HUES64 (cell line): ENCODE results near the gene CFAP97.

Experiments
- H3K27ac ChIP-seq: 2 replicates; pipeline ENCODE4 v1.7.0; 2013; ENCODE audit warnings: low read depth, low read length, inconsistent platforms
- H3K27me3 ChIP-seq: 2 replicates; pipeline ENCODE4 v1.6.1; 2013; ENCODE audit warnings: mild to moderate bottlenecking, low read length; ENCODE audit not compliant: insufficient read depth
- H3K36me3 ChIP-seq: 2 replicates; pipeline ENCODE4 v1.6.1; 2013; ENCODE audit warnings: mild to moderate bottlenecking, low read length; ENCODE audit not compliant: insufficient read depth
- H3K4me1 ChIP-seq: 2 replicates; pipeline ENCODE4 v1.6.1; 2013; ENCODE audit warnings: mild to moderate bottlenecking, low read length, moderate library complexity; ENCODE audit not compliant: insufficient read depth
- H3K4me3 ChIP-seq: 2 replicates; pipeline ENCODE4 v1.5.1; 2013; ENCODE audit warnings: mild to moderate bottlenecking, low read length, moderate library complexity
- H3K9ac ChIP-seq: 2 replicates; pipeline ENCODE4 v1.6.1; 2013; ENCODE audit warnings: mild to moderate bottlenecking, low read depth, low read length
- H3K9me3 ChIP-seq: 2 replicates; pipeline ENCODE4 v1.6.1; 2013; ENCODE audit warnings: low read depth, low read length; ENCODE audit not compliant: insufficient read depth
- WGBS: fragments of 150-250, 120-280 bp; methylation state at CpG from one replicate; pipeline ENCODE4 v1.1.7; 2013; ENCODE audit warnings: missing lambda C conversion rate; 5-methylcytosine and 5-hydroxymethylcytosine counted together

CFAP97 gene

DNA sequence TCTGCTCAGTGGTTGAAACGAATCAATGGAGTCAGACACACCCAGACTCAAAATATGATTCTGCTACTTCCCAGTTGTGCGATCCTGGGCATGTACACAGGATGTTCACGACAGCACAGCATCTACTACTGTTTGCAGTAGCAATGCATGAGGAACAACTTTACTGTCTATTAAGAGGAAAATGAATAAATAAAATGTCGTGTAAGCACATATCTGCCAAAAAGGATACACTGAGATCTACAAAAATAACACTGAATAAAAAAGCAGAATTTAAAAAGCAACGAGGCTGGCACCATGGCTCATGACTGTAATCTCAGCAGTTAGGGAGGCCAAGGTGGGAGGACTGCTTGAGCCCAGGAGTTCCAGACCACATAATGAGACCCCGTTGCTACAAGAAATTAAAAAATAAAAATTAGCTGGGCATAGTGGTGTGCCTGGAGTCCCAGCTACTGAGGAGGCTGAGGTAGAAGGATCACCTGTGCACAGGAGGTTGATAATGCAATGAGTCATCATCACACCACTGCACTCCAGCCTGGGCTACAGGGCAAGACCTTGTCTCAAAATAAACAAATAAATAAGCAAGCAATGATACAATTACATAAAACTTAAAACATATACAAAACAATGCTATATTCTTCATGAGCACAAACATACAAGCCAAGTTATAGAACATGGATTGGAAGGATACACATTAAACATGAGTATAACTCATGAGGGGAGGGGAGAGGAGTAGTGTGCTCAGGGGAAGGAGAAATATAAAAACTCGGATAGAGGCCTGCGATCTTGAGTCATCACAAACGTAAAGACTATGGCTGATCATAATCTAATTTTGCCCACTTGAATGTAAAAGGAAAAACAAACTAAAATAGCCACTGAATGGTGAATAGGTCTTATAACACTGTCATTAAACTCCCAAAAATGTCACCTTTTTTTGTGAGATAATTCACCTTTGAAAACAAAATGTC lies 8.6 kb downstream of the CFAP97 start:
- Histone ChIP-seq H3K9me3 (no peaks in the 10 kb centered on the region), H3K27me3 (no peaks in the 10 kb centered on the region), H3K27ac (no peak overlapping the region), H3K4me1 (no peaks in the 10 kb centered on the region), H3K9ac (no peak overlapping the region), H3K36me3 (peaks cover 11% of the 10 kb centered on the region), H3K4me3 (no peak overlapping the region)
- WGBS: 96% methylated on average over 8 of the region's 9 CpGs

- no peaks in the 10 kb centered on the region for H3K4me1 ChIP-seq
- no peak overlapping the region for H3K4me3 ChIP-seq
- no peaks in the 10 kb centered on the region for H3K27me3 ChIP-seq
- WGBS: no CpG with 5 or more reads among the region's 1 CpG
- no peak overlapping the region for H3K27ac ChIP-seq
- peaks cover 31% of the 10 kb centered on the region for H3K36me3 ChIP-seq
- no peaks in the 10 kb centered on the region for H3K9me3 ChIP-seq
- H3K9ac ChIP-seq: no peak overlapping the region
Measured at GRCh38 chr4:185192059-185192458, 11.7 kb downstream of the CFAP97 start.

- H3K4me1 ChIP-seq: no peaks in the 10 kb centered on the region
- no peaks in the 10 kb centered on the region for H3K9me3 ChIP-seq
- no peak overlapping the region for H3K9ac ChIP-seq
- H3K27ac ChIP-seq: no peak overlapping the region
- H3K4me3 ChIP-seq: no peak overlapping the region
- no peaks in the 10 kb centered on the region for H3K27me3 ChIP-seq
- peaks cover 36% of the 10 kb centered on the region for H3K36me3 ChIP-seq
- WGBS: 92% methylated on average over 6 of the region's 6 CpGs
Measured at GRCh38 chr4:185190306-185190856, 13.4 kb downstream of the CFAP97 start.

GRCh38 chr4:185189606-185190305 lies 14.0 kb downstream of the CFAP97 start:
- Histone ChIP-seq H3K4me1 (no peaks in the 10 kb centered on the region), H3K36me3 (peaks cover 36% of the 10 kb centered on the region), H3K27ac (no peak overlapping the region), H3K4me3 (no peak overlapping the region), H3K27me3 (no peaks in the 10 kb centered on the region), H3K9me3 (no peaks in the 10 kb centered on the region), H3K9ac (no peak overlapping the region)
- 95% methylated on average over 3 of the region's 4 CpGs for WGBS

DNA sequence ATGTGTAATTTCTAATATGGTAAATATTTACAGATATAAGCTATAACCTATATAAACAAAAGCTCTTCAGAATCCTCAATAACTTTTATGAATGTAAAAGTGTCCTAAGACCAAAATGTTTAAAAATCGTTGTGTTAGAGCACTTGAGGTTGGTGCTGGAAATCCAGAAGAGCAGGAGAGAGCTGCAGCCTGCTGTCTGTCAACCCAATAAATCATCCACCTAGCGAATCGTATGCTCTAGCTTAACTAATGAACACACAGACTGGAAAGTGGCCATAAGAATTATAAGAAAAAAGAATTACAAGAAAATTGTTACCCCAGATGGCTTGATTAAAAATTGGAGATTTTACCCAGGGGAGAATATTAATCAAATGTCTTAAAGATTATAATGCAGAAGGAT lies 17.0 kb downstream of the CFAP97 start:
- no peak overlapping the region for H3K9ac ChIP-seq
- H3K36me3 ChIP-seq: peaks cover 36% of the 10 kb centered on the region
- no peaks in the 10 kb centered on the region for H3K27me3 ChIP-seq
- H3K4me1 ChIP-seq: peaks cover 12% of the 10 kb centered on the region
- 83% methylated on average over 1 of the region's 3 CpGs for WGBS
- no peaks in the 10 kb centered on the region for H3K9me3 ChIP-seq
- H3K27ac ChIP-seq: no peak overlapping the region
- H3K4me3 ChIP-seq: no peak overlapping the region

GRCh38 chr4:185183622-185184281 lies 20.0 kb downstream of the CFAP97 start:
- Histone ChIP-seq H3K27ac (no peak overlapping the region), H3K4me1 (peaks cover 15% of the 10 kb centered on the region), H3K27me3 (no peaks in the 10 kb centered on the region), H3K4me3 (no peak overlapping the region), H3K36me3 (peaks cover 14% of the 10 kb centered on the region), H3K9me3 (no peaks in the 10 kb centered on the region), H3K9ac (no peak overlapping the region)
- 46% methylated on average over 5 of the region's 6 CpGs for WGBS

DNA sequence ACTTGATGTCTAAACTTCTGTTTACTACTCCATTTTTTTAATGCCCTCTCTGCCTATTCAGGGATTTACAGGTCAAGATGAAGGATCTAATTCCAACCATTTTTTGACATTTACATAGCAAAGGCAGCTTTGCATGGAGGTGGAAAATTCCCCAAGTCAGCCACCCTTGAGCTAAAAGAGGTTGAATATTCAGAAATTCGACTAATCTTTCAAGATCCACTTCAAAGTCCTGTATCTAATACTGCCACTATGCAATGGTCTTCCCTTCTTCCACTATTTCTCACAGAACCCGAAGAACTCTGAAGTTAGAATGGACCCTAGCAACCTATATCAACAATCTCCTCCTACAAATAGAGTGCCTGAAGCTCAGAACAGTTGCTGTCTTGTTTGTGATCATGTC lies 21.6 kb downstream of the CFAP97 start:
- Histone ChIP-seq H3K27ac (no peak overlapping the region; the same call in 1 of the 2 replicates), H3K4me3 (no peak overlapping the region), H3K4me1 (peaks cover 15% of the 10 kb centered on the region), H3K9me3 (no peaks in the 10 kb centered on the region), H3K36me3 (peaks cover 6% of the 10 kb centered on the region; the same call in 1 of the 2 replicates), H3K27me3 (no peaks in the 10 kb centered on the region), H3K9ac (no peak overlapping the region)
- 30% methylated on average over 2 of the region's 2 CpGs for WGBS

- WGBS: 89% methylated on average over 3 of the region's 3 CpGs
- H3K9ac ChIP-seq: no peak overlapping the region
- H3K27me3 ChIP-seq: no peaks in the 10 kb centered on the region
Measured at GRCh38 chr4:185179488-185179887, 24.3 kb downstream of the CFAP97 start.

DNA sequence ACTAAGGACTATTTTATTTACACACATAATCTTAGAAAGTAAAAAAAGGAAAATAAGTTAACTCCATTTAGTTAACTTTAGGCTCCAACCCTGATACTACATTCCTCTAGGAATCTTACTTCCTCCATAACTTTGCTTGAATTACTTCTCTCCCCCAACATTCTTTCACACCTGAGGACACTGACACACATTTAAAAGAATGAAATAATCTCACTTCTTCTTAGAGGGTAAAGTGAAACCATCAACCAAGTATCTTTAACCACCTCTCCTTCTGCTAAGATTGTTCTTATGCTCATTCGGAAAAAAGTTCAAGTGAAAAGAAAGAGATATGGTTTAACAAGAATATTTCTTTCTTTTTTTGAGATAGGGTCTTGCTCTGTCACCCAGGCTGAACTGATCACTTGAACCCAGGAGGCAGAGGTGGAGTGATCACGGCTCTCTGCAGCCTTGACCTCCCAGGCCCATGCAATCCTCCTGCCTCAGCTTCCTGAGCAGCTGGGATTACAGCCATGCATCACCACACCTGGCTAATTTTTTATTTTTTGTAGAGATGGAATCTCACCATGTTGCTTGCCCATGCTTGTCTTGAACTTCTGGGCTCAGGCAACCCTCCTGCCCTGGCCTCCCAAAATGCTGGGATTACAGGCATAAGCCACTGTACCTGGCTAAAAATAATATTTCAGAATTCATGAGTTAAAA lies 32.3 kb downstream of the CFAP97 start:
- Histone ChIP-seq H3K4me1 (peaks cover 16% of the 10 kb centered on the region; the same call in 1 of the 2 replicates), H3K36me3 (peaks cover 37% of the 10 kb centered on the region), H3K27ac (peak overlapping the region; percentile 43; the same call in 1 of the 2 replicates), H3K4me3 (no peak overlapping the region), H3K9ac (no peak overlapping the region), H3K9me3 (no peaks in the 10 kb centered on the region), H3K27me3 (no peaks in the 10 kb centered on the region)
- 88% methylated on average over 2 of the region's 2 CpGs for WGBS

More at GRCh38 chr4:185179488-185179887, 24.3 kb downstream of the CFAP97 start:
- H3K4me3 ChIP-seq: no peak overlapping the region
- no peak overlapping the region for H3K27ac ChIP-seq
- peaks cover 15% of the 10 kb centered on the region for H3K4me1 ChIP-seq
- H3K36me3 ChIP-seq: peaks cover 14% of the 10 kb centered on the region
- H3K9me3 ChIP-seq: no peaks in the 10 kb centered on the region

DNA sequence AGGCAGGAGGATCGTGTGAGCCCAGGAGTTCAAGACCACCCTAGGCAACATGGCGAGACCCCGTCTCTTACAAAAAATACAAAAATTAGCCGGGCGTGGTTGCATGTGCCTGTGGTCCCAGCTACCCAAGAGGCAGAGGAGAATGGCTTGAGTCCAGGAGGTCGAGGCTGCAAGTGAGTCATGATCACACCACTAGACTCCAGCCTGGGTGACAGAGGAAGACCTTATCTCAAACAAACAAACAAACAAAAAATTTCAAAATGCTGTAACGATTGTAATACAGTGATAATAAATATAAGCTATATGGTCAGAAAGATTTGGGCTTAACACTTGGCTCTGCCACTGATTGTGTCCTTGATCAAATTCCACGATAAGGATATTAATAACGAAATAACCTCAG lies 36.6 kb downstream of the CFAP97 start:
- Histone ChIP-seq H3K9ac (no peak overlapping the region), H3K36me3 (peaks cover 27% of the 10 kb centered on the region), H3K4me1 (peaks cover 13% of the 10 kb centered on the region; the same call in 1 of the 2 replicates), H3K9me3 (no peaks in the 10 kb centered on the region), H3K27me3 (no peaks in the 10 kb centered on the region), H3K4me3 (no peak overlapping the region), H3K27ac (no peak overlapping the region)
- 92% methylated on average over 9 of the region's 9 CpGs for WGBS
